H9 (cell line): Measurements from ENCODE around the gene C3orf49. TPM values are rescaled to one million over a fixed set of nuclear protein-coding genes. Genes with fewer than 3 reads are reported as not detected.

Experiments
- DNase-seq: peaks from one replicate; pipeline ENCODE4 v3.0.0-alpha.2; 2017
- H2AFZ ChIP-seq: one replicate; pipeline ENCODE4 v1.6.1; 2013; ENCODE audit warnings: mild to moderate bottlenecking, low read length, control low read depth, moderate library complexity
- H2AK5ac ChIP-seq: 2 replicates; pipeline ENCODE4 v1.6.1; 2013; ENCODE audit warnings: low read length, control low read depth, mixed read lengths; ENCODE audit not compliant: insufficient read length
- H2BK120ac ChIP-seq: one replicate; pipeline ENCODE4 v1.6.1; 2013; ENCODE audit warnings: low read depth, mild to moderate bottlenecking, low read length, control low read depth, inconsistent platforms; ENCODE audit not compliant: poor library complexity, severe bottlenecking
- H2BK12ac ChIP-seq: 2 replicates; pipeline ENCODE4 v1.6.1; 2013; ENCODE audit warnings: low read length, control low read depth, mixed read lengths, low read depth; ENCODE audit not compliant: insufficient read length
- H2BK15ac ChIP-seq: 2 replicates; pipeline ENCODE4 v1.6.1; 2013; ENCODE audit warnings: low read depth, low read length, control low read depth
- H2BK20ac ChIP-seq: one replicate; pipeline ENCODE4 v1.6.1; 2013; ENCODE audit warnings: low read depth, mild to moderate bottlenecking, low read length, control low read depth, inconsistent platforms; ENCODE audit not compliant: poor library complexity, severe bottlenecking
- H2BK5ac ChIP-seq: 2 replicates; pipeline ENCODE4 v1.6.1; 2013; ENCODE audit warnings: low read length, control low read depth, mixed read lengths; ENCODE audit not compliant: insufficient read length
- H3K14ac ChIP-seq: 2 replicates; pipeline ENCODE4 v1.6.1; 2013; ENCODE audit warnings: low read length, control low read depth; ENCODE audit not compliant: insufficient read depth
- H3K18ac ChIP-seq: 2 replicates; pipeline ENCODE4 v1.6.1; 2013; ENCODE audit warnings: low read depth, mild to moderate bottlenecking, mixed read lengths, low read length, control low read depth; ENCODE audit not compliant: insufficient read length
- H3K23ac ChIP-seq: 2 replicates; pipeline ENCODE4 v1.6.1; 2013; ENCODE audit warnings: low read length, control low read depth, mixed read lengths, low read depth; ENCODE audit not compliant: insufficient read length
- H3K23me2 ChIP-seq: 2 replicates; pipeline ENCODE4 v1.6.1; 2013; ENCODE audit warnings: low read depth, mild to moderate bottlenecking, mixed read lengths, low read length, control low read depth; ENCODE audit not compliant: insufficient read length, poor library complexity, severe bottlenecking
- H3K27ac ChIP-seq: 2 replicates; pipeline ENCODE4 v1.5.1; 2013; ENCODE audit warnings: low read length, control low read depth, mixed read lengths, low read depth; ENCODE audit not compliant: insufficient read length
- H3K27me3 ChIP-seq: 2 replicates; pipeline ENCODE4 v1.6.1; 2013; ENCODE audit warnings: low read length, control low read depth, inconsistent platforms; ENCODE audit not compliant: insufficient read depth
- H3K4ac ChIP-seq: 2 replicates; pipeline ENCODE4 v1.6.1; 2013; ENCODE audit warnings: low read depth, mild to moderate bottlenecking, control low read depth, inconsistent platforms, low read length, moderate library complexity
- H3K4me1 ChIP-seq: 2 replicates; pipeline ENCODE4 v1.6.1; 2013; ENCODE audit warnings: low read length, control low read depth, inconsistent platforms; ENCODE audit not compliant: insufficient read depth
- H3K4me2 ChIP-seq: 2 replicates; pipeline ENCODE4 v1.6.1; 2013; ENCODE audit warnings: low read length, control low read depth, mixed read lengths; ENCODE audit not compliant: insufficient read length, insufficient read depth
- H3K56ac ChIP-seq: 2 replicates; pipeline ENCODE4 v1.6.1; 2013; ENCODE audit warnings: low read depth, mild to moderate bottlenecking, mixed read lengths, low read length, control low read depth; ENCODE audit not compliant: insufficient read length
- H3K79me1 ChIP-seq: 2 replicates; pipeline ENCODE4 v1.6.1; 2013; ENCODE audit warnings: low read depth, mild to moderate bottlenecking, moderate library complexity, low read length, control low read depth, inconsistent platforms; ENCODE audit not compliant: insufficient read depth, poor library complexity, severe bottlenecking
- H3K79me2 ChIP-seq: 2 replicates; pipeline ENCODE4 v1.6.1; 2013; ENCODE audit warnings: low read length, control low read depth, inconsistent platforms; ENCODE audit not compliant: insufficient read depth
- H3K9ac ChIP-seq: 2 replicates; pipeline ENCODE4 v1.6.1; 2013; ENCODE audit warnings: low read length, control low read depth, mixed read lengths; ENCODE audit not compliant: insufficient read length; ENCODE audit errors: extremely low read depth
- H3K9me3 ChIP-seq: one replicate; pipeline ENCODE4 v1.6.1; 2013; ENCODE audit warnings: low read depth, low read length, inconsistent platforms; ENCODE audit not compliant: control insufficient read depth
- H3T11ph ChIP-seq: one replicate; pipeline ENCODE4 v1.6.1; 2013; ENCODE audit warnings: mild to moderate bottlenecking, low read length, control low read depth, inconsistent platforms
- H4K20me1 ChIP-seq: one replicate; pipeline ENCODE4 v1.6.1; 2013; ENCODE audit not compliant: control insufficient read depth, insufficient read length, insufficient read depth
- H4K5ac ChIP-seq: 2 replicates; pipeline ENCODE4 v1.6.1; 2013; ENCODE audit warnings: low read depth, mild to moderate bottlenecking, mixed read lengths, low read length, control low read depth; ENCODE audit not compliant: insufficient read length
- H4K8ac ChIP-seq: replicated peaks from 2 replicates; pipeline ENCODE4 v1.6.1; 2013; ENCODE audit warnings: low read length, control low read depth, mixed read lengths, low read depth; ENCODE audit not compliant: insufficient read length
- H4K91ac ChIP-seq: 2 replicates; pipeline ENCODE4 v1.6.1; 2013; ENCODE audit warnings: low read depth, mild to moderate bottlenecking, moderate library complexity, mixed read lengths, low read length, control low read depth; ENCODE audit not compliant: insufficient read length
- H3K27ac Mint-ChIP-seq, 3 experiments: 2 replicates in 2 of 3; 3 replicates in 1 of 3; pipeline ENCODE4 v1.8.0; 2020 to 2021; ENCODE audit warnings: mixed read lengths in 3 of 3, mild to moderate bottlenecking in 1 of 3, moderate library complexity in 1 of 3
- H3K27me3 Mint-ChIP-seq: 2 replicates; pipeline ENCODE4 v1.8.0; 2021; ENCODE audit warnings: low read depth, mild to moderate bottlenecking, moderate library complexity, mixed read lengths
- H3K36me3 Mint-ChIP-seq, 3 experiments: 2 replicates in 2 of 3; 3 replicates in 1 of 3; pipeline ENCODE4 v1.8.0; 2020 to 2021; ENCODE audit warnings: low read depth in 3 of 3, mixed read lengths in 3 of 3; ENCODE audit not compliant: insufficient read depth in 1 of 3
- H3K4me1 Mint-ChIP-seq, 2 experiments: 2 replicates each; pipeline ENCODE4 v1.8.0; 2020; ENCODE audit warnings: mixed read lengths in 2 of 2
- H3K4me3 Mint-ChIP-seq, 2 experiments: 2 replicates in 1 of 2; 3 replicates in 1 of 2; pipeline ENCODE4 v1.8.0; 2020 to 2021; ENCODE audit warnings: mild to moderate bottlenecking in 2 of 2, mixed read lengths in 2 of 2, moderate library complexity in 1 of 2
- H3K9me3 Mint-ChIP-seq, 2 experiments: 2 replicates in 1 of 2; 3 replicates in 1 of 2; pipeline ENCODE4 v1.8.0; 2020; ENCODE audit warnings: mild to moderate bottlenecking in 2 of 2, mixed read lengths in 2 of 2, moderate library complexity in 1 of 2
- CTCF ChIP-seq: fragments of 200-600 bp; sonication (generic); conservative IDR thresholded peaks from 3 replicates; pipeline ENCODE4 v1.8.0; 2021; ENCODE audit warnings: antibody characterized with exemption, mild to moderate bottlenecking
- WGBS: extraction: QIAGEN DNeasy Blood & Tissue Kit; methylation state at CpG from one replicate; pipeline ENCODE4 v1.1.7; 2013; ENCODE audit warnings: missing lambda C conversion rate, low lambda C conversion rate, mixed read lengths; ENCODE audit not compliant: insufficient read length; ENCODE audit errors: extremely low coverage; 5-methylcytosine and 5-hydroxymethylcytosine counted together
- total RNA-seq: library from RNA; stranded (reverse); gene quantifications from 2 replicates; pipeline ENCODE4 v1.2.1, GENCODE V29; 2021

Gene C3orf49
- total RNA-seq, 1 experiment from 2014 or later, result not detected

- no peak overlapping the region for H3K18ac ChIP-seq
- no peak overlapping the region for H3K4me3 Mint-ChIP-seq
- no peak overlapping the region for H4K8ac ChIP-seq
- no peak overlapping the region for H2BK12ac ChIP-seq
- H2BK15ac ChIP-seq, result no peak overlapping the region
- no peak overlapping the region for H3K23ac ChIP-seq
- H4K5ac ChIP-seq, result no peak overlapping the region
- no peaks in the 10 kb centered on the region for H3K27me3 ChIP-seq
- no peak for TF ChIP-seq CTCF
- H2AK5ac ChIP-seq, result no peak overlapping the region
- no peak overlapping the region for H2BK120ac ChIP-seq
- no peaks in the 10 kb centered on the region for H3K79me2 ChIP-seq
- no peaks in the 10 kb centered on the region for H4K20me1 ChIP-seq
- H3K14ac ChIP-seq, result no peak overlapping the region
- no peak overlapping the region for H4K91ac ChIP-seq
- H3K36me3 Mint-ChIP-seq, result no peaks in the 10 kb centered on the region
- H3K9me3 ChIP-seq, result no peaks in the 10 kb centered on the region
- no peak for DNase-seq
- no peak overlapping the region for H3K27ac ChIP-seq
- H3K4me2 ChIP-seq, result no peak overlapping the region
- no peak overlapping the region for H3K27ac Mint-ChIP-seq
- no CpG with 5 or more reads among the region's 2 CpGs for WGBS
- H3K27me3 Mint-ChIP-seq, result peaks cover 12% of the 10 kb centered on the region
- no peak overlapping the region for H2BK5ac ChIP-seq
- H3K23me2 ChIP-seq, result no peaks in the 10 kb centered on the region
- no peak overlapping the region for H3K9ac ChIP-seq
- no peak overlapping the region for H2AFZ ChIP-seq
- no peaks in the 10 kb centered on the region for H3K79me1 ChIP-seq
- H3K4me1 Mint-ChIP-seq, result no peaks in the 10 kb centered on the region
- H3K4me1 ChIP-seq, result no peaks in the 10 kb centered on the region; the same call in 1 of the 2 replicates
- H3K56ac ChIP-seq, result no peak overlapping the region
- no peaks in the 10 kb centered on the region for H3K9me3 Mint-ChIP-seq
- H2BK20ac ChIP-seq, result no peak overlapping the region
- no peak overlapping the region for H3K4ac ChIP-seq
- H3T11ph ChIP-seq, result no peak overlapping the region
Observed at GRCh38 chr3:63798949-63799348, 20.1 kb upstream of the C3orf49 start.
